GM19099 (cell line): Measurements from ENCODE around the gene KLHL4.

Experiments
- POLR2A ChIP-seq: IDR thresholded peaks from 3 replicates; pipeline ENCODE4 v1.6.1; 2011; ENCODE audit warnings: low read depth; ENCODE audit not compliant: insufficient read length; ENCODE audit errors: extremely low read depth

KLHL4 gene, protein sequence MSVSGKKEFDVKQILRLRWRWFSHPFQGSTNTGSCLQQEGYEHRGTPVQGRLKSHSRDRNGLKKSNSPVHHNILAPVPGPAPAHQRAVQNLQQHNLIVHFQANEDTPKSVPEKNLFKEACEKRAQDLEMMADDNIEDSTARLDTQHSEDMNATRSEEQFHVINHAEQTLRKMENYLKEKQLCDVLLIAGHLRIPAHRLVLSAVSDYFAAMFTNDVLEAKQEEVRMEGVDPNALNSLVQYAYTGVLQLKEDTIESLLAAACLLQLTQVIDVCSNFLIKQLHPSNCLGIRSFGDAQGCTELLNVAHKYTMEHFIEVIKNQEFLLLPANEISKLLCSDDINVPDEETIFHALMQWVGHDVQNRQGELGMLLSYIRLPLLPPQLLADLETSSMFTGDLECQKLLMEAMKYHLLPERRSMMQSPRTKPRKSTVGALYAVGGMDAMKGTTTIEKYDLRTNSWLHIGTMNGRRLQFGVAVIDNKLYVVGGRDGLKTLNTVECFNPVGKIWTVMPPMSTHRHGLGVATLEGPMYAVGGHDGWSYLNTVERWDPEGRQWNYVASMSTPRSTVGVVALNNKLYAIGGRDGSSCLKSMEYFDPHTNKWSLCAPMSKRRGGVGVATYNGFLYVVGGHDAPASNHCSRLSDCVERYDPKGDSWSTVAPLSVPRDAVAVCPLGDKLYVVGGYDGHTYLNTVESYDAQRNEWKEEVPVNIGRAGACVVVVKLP

DNA sequence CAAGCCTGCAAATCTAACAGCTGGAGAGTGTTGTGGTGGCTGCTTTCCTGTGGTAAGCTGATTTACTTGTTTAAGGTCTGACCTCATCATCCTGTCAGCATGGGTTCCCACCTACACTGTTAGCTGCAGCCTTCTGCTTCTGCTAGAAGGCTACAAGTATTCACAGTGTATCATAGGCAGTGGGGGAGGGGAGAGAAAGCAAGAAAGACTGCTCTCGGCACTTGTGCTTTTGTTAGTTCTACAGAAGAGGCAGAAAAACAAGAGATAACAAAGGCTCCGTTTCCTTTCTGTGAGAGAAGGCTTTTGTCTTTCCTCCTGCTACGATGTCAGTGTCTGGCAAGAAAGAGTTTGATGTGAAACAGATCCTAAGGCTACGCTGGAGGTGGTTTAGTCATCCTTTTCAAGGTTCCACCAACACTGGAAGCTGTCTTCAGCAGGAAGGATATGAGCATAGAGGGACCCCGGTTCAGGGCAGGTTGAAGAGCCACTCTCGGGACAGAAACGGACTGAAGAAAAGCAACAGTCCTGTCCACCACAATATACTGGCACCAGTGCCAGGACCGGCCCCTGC, at the start of gene KLHL4:
Gene KLHL4 (plus strand): TSS at position 232 of the 571 bp plus-strand sequence. CDS start 92 bp downstream, at position 324.
- TF ChIP-seq POLR2A = no peak

DNA sequence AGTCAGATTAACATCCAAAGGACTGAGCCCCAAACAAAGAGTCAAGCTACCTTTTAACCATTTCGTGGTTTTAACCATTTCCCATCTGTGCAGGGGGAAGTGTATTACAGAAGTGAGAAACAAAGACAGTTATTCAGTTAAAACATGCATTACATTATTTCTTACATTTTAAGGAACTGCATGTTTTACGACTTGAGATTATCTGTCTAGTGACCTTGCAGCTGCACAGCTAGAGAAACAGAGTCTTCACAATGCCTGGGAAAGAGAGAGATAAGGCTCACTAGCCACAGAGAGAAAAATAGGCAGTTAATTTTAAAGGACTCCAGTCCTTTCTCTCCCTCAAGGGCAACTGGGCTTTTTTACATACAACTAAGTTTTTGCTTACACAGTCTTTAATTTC, 48.7 kb upstream of the KLHL4 start:
- TF ChIP-seq POLR2A = no peak

DNA sequence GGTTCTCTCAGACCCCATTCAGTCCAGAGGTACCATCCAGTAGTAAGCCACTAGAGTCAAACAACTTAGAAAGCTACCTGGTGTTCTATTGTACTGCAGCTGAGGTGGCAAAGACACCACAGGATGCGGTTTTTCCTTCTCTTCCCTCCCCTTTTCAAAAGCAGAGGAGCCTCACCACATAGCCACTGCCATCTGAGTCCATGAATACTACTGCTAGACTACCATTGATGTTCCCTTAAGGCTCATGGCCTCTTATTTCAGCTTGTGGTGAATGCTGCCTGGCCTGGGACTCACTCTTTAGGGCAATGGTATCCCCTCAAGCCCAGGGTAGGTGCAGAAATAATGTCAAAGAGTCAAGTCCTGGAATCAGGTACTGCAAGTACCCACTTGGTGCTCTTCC, 41.8 kb upstream of the KLHL4 start:
- TF ChIP-seq POLR2A = no peak

DNA sequence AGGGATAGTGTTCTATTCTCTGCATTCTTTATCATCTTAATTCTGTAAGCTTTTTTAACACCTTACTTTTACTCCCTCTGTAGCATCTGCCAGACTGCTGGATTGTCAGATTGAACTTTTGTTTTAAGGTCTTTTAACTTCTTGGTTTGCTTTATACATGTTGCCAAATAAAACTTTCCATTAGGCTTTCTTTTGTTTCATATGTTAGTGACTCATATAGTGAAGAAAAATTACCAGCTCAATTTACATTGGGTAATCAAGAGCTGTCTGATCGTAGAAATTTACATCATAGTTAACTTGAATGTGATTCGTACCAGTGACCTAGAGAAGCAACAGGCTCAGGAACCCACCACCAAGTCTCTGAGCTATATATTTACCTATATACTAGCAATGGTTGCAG, 28.5 kb upstream of the KLHL4 start:
- TF ChIP-seq POLR2A = no peak

DNA sequence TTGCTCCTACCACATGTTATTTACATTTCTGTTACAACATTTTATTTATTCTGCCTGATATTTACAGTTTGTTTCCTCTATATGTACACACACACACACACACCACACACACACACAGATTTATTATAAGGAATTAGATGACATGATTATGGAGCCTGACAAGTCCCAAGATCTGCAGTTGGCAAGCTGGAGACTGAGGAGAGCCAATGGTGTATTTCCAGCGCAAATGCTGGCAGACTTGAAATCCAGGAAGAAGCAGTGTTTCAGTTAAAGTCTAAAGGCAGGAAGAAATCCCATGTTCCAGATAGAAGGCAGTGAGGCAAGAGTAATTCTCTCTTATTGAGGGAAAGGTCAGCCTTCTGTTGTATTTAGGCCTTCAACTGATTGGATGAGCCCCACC, 1.8 kb upstream of the KLHL4 start:
- no peak for TF ChIP-seq POLR2A

DNA sequence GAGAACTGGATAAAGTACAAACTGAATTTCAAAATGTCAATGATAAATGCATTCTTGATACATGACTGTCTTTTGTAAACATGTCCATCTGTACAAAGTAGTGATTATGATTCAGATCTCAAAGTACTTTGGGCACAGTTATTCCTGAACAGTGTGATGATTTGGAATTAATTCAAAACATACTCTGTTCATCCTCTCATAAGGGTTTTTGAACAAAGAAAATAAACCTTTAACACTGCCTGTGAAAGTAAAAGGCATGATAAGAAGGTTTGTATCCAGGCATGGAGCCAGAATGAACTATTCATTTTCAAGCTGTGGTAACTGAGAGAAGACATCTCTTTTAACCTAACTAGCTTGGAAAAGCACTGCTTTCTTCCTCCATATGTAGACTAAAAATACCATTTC, 883 bp upstream of the KLHL4 start:
- no peak for TF ChIP-seq POLR2A

DNA sequence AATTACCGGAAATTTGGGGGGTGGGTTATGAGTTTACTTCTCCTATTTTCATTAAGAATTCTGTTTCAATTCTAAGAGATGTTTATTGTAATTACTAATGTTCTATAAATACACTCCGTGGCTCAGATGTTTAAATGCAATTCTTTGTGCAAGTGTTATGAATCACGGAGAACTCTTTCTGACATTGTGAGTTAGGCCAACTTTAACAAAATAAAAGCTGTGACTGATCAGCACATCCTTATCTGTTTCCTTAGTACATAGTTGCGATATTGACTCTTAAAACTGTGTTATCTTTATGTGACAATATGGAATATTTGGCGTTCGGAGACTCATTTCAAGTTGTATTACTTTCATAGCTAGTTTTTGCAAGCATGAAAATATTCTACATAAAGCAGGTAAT, 902 bp downstream of the KLHL4 start:
- no peak for TF ChIP-seq POLR2A

DNA sequence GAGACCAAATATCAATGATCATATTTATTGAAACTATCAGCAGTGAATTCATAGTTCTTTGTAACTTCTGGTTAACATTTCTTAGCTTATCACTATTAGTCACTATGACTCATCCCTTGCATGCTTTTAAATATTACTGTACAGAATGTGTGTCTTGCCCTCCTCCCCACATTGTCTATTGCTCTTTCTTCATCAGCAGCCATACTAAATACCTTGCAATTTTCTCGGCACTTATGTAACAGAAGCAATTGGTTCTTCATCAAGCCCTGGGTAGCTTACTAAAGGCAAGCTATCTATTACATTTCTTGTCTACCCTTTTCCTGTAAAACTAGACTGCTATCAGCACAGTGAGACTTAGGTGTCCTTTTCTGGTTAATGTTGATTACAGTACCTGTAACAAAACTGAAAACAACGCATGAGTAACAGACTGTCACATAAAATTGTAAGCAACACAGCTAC, 8.2 kb downstream of the KLHL4 start:
- no peak for TF ChIP-seq POLR2A

DNA sequence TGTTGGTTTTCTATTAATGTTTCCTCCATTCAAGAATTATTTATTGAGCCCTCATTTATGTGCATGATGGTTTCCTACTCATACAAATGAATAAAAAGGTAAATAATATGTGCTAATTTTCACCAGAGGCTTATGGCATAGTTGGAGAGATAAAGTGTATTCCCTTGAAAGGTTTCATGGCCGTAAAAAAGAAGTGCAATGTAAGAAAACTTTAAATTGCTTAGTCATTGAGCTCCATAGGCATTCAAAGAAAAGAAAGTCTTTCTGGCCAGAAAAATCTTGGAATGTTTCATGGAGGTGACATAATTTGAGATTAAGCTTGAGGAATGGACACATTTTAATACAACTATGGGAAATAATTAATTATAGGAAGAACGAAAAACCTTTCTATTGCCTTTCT, 8.7 kb downstream of the KLHL4 start:
- TF ChIP-seq POLR2A = no peak

DNA sequence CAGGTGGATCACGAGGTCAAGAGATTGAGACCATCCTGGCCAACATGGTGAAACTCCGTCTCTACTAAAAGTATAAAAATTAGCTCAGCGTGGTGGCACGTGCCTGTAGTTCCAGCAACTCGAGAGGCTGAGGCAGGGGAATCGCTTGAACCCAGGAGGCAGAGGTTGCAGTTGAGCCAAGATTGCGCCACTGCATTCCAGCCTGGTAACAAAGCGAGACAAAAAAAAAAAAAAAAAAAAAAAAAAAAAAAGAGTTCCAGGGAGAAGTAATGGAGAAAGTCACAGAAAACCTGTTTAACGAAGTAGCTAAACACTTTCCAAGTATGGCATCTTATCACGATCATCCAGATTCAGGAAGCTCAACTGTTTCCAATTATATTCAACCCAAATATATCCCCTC, 10.9 kb downstream of the KLHL4 start:
- no peak for TF ChIP-seq POLR2A

DNA sequence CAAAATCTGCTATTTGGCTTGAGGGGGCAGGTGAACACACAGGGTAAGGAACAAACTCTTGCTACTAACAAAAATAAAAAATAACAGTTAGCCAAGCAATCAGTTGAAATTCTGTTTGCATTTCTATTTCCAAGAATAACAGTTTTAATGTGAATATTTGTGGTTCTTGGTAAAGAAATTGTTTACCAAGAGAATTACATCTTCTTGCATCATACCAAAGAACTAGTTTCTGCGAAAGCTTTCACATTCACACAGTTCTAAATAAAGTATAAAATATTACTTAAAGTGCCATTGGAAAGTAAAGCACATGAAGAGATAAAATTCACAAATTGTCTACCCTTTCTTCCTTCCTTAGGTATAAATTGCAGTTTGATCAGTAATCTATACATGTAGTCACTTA, 54.4 kb downstream of the KLHL4 start:
- no peak for TF ChIP-seq POLR2A

DNA sequence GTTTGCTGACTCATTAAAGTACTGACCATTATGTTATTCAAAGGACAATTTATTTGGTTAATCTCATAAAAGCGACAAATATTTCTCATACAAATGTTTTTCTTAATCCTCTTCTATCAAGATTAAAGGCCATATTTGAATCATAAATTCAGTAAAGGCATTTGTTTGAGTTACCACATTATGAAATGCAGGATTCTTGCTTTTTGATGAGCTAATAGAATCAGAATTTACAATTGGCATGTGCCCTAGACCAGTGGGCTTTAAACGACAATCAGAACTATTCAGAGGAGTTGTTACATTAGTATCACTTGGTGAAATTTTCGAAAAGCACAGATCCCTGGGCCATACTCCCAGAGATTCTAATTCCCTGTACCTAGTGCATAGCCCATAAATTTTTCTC, 55.3 kb downstream of the KLHL4 start:
- no peak for TF ChIP-seq POLR2A

DNA sequence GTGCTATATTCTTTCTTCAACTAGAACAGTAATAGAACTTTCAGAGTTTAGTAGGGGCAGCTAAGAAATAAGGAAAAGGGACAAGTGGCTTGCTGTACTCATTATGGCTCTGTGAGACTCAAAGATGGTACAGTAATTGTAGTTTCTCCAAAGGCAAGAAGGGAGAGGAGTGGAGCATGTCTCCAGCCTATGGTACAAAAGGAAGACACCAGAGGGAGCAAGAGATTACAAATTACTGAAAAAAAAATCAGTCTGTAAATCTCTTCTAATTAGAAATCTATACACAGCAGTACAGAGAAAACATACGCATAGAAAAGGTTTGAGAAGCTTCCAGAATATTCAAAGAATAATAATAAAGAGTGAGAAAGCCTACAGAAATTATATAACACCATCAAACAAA, 61.4 kb downstream of the KLHL4 start:
- no peak for TF ChIP-seq POLR2A

DNA sequence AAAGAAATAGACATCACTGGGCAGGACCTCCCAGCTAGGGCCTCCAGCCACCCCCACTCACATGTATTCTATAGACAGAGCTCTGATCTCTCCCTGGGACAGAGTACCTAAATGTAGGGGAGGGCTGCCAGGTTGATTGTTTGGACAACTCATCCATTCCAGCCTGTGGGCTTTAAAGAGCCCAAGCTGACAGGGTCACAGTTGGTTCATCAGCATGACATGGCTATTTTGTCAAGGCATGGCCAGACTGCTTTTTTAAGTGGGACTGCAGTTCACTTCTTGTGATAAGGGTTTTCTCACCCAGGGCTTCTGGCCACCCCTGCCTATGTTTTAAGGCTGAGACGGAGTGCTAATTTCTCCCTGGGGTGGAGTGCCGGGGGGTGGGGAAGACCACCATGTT, 63.3 kb downstream of the KLHL4 start:
- no peak for TF ChIP-seq POLR2A

DNA sequence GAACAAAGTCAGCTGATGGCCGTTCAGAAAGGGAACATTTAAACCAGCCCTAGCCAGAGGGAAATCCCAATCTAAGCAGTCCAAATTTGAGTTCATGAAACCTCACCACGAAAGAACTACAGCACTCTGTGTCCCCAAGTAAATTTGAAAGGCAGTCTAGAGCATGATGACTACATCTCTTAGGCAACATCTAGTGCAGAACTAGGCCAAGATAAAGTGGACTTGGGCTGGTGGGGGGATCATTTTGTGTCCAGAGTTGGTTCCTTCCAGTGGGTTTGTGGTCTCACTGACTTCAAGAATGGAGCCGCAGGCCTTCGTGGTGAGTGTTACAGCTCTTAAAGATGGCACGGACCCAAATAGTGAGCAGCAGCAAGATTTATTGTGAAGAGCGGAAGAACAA, 64.9 kb downstream of the KLHL4 start:
- TF ChIP-seq POLR2A = no peak

DNA sequence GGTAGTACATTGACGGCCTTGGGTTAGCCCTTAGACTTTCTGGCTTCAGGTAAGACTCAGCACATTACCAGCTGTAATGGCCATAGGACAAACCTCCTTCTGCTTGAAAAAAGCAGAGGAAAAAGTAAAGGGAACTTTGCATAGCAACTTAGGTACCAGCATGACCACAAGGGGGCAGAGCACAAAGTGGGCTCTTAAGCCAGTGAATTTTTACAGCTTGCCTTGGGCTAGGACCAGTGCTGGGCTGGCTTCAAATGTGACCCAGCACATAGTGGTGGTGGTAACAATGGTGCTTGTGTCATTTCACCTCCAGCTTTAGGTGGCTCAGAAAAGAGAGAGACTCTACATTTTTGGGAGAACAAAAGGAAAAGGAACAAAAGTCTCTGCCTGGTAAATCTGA, 66.1 kb downstream of the KLHL4 start:
- no peak for TF ChIP-seq POLR2A

DNA sequence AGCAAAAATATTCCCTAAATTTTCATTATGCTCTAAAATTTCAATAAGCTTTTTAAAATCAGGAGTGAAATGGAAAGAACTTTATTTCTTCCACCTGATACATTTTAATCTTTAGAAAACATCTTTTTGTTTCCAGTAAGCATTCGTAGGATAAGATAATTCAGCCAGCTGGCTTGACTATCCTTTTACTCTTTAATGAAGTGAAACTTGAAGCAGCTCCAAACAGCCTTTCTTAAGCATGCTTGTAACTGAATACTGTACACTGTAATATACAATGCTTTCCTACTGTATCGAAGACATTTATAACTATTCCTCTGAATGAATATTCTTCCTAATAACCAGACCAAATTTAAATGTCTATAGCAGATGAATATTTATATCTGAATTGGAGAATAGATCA, 98.8 kb downstream of the KLHL4 start:
- TF ChIP-seq POLR2A = no peak

DNA sequence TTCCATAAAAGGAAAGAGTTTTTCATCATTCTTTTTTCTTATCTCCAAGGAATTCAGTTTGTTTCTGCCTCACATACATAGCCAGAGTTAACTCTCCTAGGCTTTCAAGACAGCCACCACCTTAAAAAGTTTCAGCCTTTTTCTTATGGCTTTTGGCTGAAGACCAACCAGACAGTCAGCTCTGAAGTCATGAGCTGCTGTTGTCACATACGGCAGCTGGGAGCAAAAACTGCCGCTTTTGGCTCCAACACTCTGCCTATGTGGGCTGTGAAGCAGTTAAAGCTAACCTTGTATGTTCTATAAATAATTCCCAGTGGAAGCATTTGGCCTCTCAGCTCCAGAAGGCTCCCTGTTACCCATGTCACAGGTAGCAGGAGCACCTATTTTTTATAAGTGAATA, 104.1 kb downstream of the KLHL4 start:
- TF ChIP-seq POLR2A = no peak
